ENCODE measurements around the gene GBA3. TPM values are rescaled to one million over a fixed set of nuclear protein-coding genes. Genes with fewer than 3 reads are reported as not detected.

The GBA3 gene
- total RNA-seq, 1 experiment from 2014 or later = not detected

- TF ChIP-seq, protein P1, sequence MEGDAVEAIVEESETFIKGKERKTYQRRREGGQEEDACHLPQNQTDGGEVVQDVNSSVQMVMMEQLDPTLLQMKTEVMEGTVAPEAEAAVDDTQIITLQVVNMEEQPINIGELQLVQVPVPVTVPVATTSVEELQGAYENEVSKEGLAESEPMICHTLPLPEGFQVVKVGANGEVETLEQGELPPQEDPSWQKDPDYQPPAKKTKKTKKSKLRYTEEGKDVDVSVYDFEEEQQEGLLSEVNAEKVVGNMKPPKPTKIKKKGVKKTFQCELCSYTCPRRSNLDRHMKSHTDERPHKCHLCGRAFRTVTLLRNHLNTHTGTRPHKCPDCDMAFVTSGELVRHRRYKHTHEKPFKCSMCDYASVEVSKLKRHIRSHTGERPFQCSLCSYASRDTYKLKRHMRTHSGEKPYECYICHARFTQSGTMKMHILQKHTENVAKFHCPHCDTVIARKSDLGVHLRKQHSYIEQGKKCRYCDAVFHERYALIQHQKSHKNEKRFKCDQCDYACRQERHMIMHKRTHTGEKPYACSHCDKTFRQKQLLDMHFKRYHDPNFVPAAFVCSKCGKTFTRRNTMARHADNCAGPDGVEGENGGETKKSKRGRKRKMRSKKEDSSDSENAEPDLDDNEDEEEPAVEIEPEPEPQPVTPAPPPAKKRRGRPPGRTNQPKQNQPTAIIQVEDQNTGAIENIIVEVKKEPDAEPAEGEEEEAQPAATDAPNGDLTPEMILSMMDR (IDR thresholded peaks at IDR 0.05 in 2 of 3, conservative IDR thresholded peaks at IDR 0.05 in 1 of 3; ENCODE audit: borderline replicate concordance in 1 of 3, insufficient read depth in 1 of 3, low read depth in 2 of 3, low read length in 2 of 3) = no peak
- TF ChIP-seq TCF7L2 (IDR thresholded peaks at IDR 0.05; ENCODE audit: borderline replicate concordance, extremely low read depth, insufficient read depth, insufficient read length) (no peak), REST (IDR thresholded peaks at IDR 0.05; ENCODE audit: low read depth) (no peak), ELF1 (IDR thresholded peaks at IDR 0.05; ENCODE audit: borderline replicate concordance, low read depth) (no peak), ATF3 (IDR thresholded peaks at IDR 0.05) (no peak), CEBPB (IDR thresholded peaks at IDR 0.05; ENCODE audit: low read depth) (no peak), POLR2AphosphoS5 (IDR thresholded peaks at IDR 0.05; ENCODE audit: low read depth, low read length) (no peak)
Measured at GRCh38 chr4:22672944-22673343, 19.8 kb upstream of the GBA3 start (continued).

DNA sequence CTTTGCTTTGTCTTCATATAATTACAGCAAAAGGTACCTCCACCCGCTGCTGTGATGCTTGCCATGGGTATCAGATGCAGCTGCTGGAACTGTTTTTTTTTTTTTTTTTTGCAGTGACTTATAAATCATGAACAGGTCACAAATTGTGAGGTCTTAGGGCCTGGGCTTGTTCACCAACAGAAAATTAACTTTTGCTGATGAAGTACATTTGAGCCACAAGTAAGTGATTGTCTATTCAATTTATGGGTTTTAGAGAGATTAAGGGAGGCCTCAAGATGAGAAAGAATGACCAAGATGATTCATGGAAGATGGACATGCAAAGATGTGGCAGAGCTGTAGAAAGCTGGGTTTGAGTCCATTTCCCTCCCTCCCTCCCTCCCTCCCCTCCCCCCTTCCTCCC lies 18.0 kb upstream of the GBA3 start:
- H3K27ac ChIP-seq (ENCODE audit: low read depth, low read length) = no peak overlapping the region
- H3K4me3 ChIP-seq (replicated peaks in 1 of 2; ENCODE audit: low read depth in 1 of 2, low read length in 2 of 2) = no peak overlapping the region
- RAD21 ChIA-PET (ENCODE audit: low non-redundant PET in 1 of 2, low total read pairs in 2 of 2, uncharacterized antibody in 2 of 2, unreplicated experiment in 2 of 2) = no interaction called here
- BruUV-seq (replicated peaks) = no TSS peak
- peaks cover 18% of the 10 kb centered on the region; the same call in 1 of the 2 replicates for H3K27me3 ChIP-seq (ENCODE audit: insufficient read depth, low read length)
- POLR2A ChIA-PET = no interaction called here
- intact Hi-C loops (cut with micrococcal nuclease) = no loop called here
- H3K4me2 ChIP-seq (ENCODE audit: low read length) = no peak overlapping the region
- H3K4me1 ChIP-seq (ENCODE audit: control insufficient read depth in 1 of 2, insufficient read depth in 2 of 2, low read length in 2 of 2) = no peaks in the 10 kb centered on the region
- no peaks in the 10 kb centered on the region for H3K79me2 ChIP-seq (ENCODE audit: insufficient read depth, low read length)
- H4K20me1 ChIP-seq (ENCODE audit: insufficient read depth) = no peaks in the 10 kb centered on the region
- H3K36me3 ChIP-seq (ENCODE audit: control insufficient read depth in 1 of 2, insufficient read depth in 2 of 2, low read length in 2 of 2) = no peaks in the 10 kb centered on the region
- no peak for DNase-seq (ENCODE audit: low read depth, low spot score)
- CTCF ChIA-PET = no interaction called here
- no peak overlapping the region for H2AFZ ChIP-seq (ENCODE audit: low read depth, low read length, poor library complexity, severe bottlenecking)
- ATAC-seq = no peak
- H3K9ac ChIP-seq (ENCODE audit: low read length) = no peak overlapping the region
- no peaks in the 10 kb centered on the region for H3K9me2 ChIP-seq (ENCODE audit: insufficient read depth)
- no peaks in the 10 kb centered on the region for H3K9me3 ChIP-seq (ENCODE audit: control insufficient read depth in 1 of 2, insufficient read depth in 1 of 2, low read depth in 1 of 2, low read length in 2 of 2)
- no peak for TF ChIP-seq SP1 (IDR thresholded peaks at IDR 0.05; ENCODE audit: low read depth)
- no peak for TF ChIP-seq YY1 (IDR thresholded peaks at IDR 0.05; ENCODE audit: extremely low read depth, insufficient replicate concordance, low read depth, low read length)
- TF ChIP-seq EZH2phosphoT487 (IDR thresholded peaks at IDR 0.05; ENCODE audit: borderline replicate concordance) = no peak
- no peak for TF ChIP-seq REST (IDR thresholded peaks at IDR 0.05; ENCODE audit: low read depth)
- no peak for TF ChIP-seq JUND (IDR thresholded peaks at IDR 0.05)
- TF ChIP-seq ZFX (IDR thresholded peaks at IDR 0.05) = no peak
- TF ChIP-seq SRF (IDR thresholded peaks at IDR 0.05; ENCODE audit: low read depth) = no peak
- no peak for TF ChIP-seq EGR1 (IDR thresholded peaks at IDR 0.05; ENCODE audit: low read depth)
- TF ChIP-seq CEBPB (IDR thresholded peaks at IDR 0.05; ENCODE audit: low read depth) = no peak
- no peak for TF ChIP-seq CBX3 (IDR thresholded peaks at IDR 0.05; ENCODE audit: low read depth)
